NCI-H2081 treated with DMSO at 0.1 percent for 48 hours (cell line): ENCODE results near the gene RAD51C.
"Not testable (repeated sequence)": the region's sequence is repeated elsewhere in the genome, so short reads cannot be mapped to it uniquely, and the experiment has no call there.

Experiments
- DNase-seq: peaks from one replicate; lab custom pipeline; 2025; lab: John Stamatoyannopoulos, UW

Gene RAD51C

GRCh38 chr17:58692239-58693055 lies at the start of gene RAD51C:
Gene RAD51C, plus strand, starts transcription at chr17:58692602. Its CDS starts 42 bp downstream, at chr17:58692644.
- peak; percentile 60 for DNase-seq

DNA sequence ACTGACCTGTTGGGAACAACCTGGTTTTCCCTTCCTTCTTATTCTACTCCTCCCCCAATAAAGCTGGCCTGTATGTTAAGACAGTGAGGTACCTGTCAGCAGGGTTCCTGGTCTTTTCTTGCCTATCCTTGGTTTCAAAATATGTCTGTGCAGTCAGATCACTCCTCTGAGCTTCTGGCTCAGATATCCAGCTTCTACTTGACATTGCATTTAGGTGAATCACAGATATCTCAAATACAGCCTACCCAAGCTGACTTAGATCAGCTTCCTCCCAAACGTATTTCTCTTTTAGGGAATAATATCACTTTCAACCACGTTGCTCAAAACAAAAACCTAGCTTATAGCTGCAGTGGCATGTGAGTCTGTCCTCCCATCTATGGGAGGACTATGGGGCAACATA lies 49.3 kb upstream of the RAD51C start:
- DNase-seq = no peak

DNA sequence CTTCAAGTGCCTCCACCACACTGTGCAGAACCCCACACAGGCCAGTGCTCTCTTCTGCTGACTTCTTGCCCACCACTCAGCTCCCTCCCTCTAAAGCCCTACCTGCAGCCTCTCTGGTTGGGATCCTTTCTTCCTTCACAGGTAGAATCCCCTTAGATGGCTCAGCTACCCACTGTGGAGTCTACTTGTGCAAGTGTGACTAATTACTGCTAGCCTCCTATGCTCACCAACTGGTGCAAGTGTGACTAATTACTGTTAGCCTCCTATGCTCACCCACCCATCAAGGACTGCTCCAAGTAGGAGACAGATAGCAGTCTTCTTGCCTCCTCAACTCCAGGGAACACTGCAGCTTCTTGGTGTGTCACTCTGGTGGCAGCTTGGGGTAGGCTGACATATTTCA lies 44.2 kb upstream of the RAD51C start:
- DNase-seq = no peak

DNA sequence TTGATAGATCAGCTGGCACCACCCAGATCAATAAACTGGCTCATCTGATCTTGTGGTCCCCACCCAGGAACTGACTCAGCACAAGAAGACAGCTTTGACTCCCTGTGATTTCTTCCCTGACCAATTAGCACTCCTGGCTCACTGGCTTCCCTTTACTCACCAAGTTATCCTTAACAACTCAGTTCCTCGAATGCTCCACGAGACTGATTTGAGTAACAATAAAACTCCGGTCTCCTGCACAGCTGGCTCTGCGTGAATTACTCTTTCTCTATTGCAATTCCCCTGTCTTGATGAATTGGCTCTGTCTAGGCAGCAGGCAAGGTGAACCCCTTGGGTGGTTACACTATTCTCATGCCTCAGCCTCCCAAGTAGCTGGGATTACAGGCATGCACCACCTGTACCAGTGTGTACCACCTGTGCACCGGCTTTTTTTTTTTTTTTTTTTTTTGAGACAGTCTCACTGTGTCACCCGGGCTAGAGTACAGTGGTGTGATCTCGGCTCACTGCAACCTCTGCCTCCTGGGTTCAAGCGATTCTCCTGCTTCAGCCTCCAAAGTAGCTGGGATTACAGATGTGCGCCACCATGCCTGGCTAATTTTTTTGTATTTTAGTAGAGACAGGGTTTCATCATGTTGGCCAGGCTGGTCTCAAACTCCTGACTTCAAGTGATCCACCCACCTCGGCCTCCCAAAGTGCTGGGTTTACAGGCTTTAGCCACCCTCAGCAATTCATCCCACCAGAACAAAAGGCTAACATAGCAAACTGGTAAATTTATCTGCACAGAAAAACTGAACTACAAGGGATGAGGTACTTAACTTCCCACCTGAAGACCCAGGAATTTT lies 34.2 kb upstream of the RAD51C start:
- DNase-seq = not testable (repeated sequence)

GRCh38 chr17:58658804-58659713 lies 33.3 kb upstream of the RAD51C start:
- peak; percentile 99 for DNase-seq

- DNase-seq = not testable (repeated sequence)
Observed at GRCh38 chr17:58659714-58660084, 32.7 kb upstream of the RAD51C start.

DNA sequence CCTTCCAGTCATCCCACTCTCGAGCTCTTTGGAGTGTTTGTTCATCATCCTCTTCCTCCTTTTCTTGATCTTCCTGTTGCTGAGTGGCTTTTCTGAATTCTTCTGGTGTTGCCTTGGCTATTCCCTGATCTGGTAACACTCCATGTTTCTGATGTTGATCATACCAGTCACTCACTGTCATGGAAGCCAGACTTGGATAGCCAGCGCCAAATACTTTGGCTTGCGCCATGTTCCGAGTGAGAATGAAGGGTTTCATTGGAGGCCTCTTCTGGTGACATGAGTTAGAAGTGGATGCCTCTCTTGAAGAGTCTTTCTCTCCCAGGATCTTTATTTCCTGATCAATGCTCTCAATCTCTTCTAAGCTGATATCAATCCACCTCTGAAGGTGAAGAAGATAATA lies 31.8 kb upstream of the RAD51C start:
- DNase-seq = no peak

- DNase-seq = no peak
Observed at GRCh38 chr17:58661499-58661898, 30.9 kb upstream of the RAD51C start.

GRCh38 chr17:58664302-58664701 lies 28.1 kb upstream of the RAD51C start:
- no peak for DNase-seq

- peak; percentile 49 for DNase-seq
Observed at GRCh38 chr17:58665946-58666857, 26.2 kb upstream of the RAD51C start.

- DNase-seq = peak; percentile 49
Observed at GRCh38 chr17:58666858-58667267, 25.5 kb upstream of the RAD51C start.

- DNase-seq = no peak
Observed at GRCh38 chr17:58667934-58668597, 24.3 kb upstream of the RAD51C start.

- no peak for DNase-seq
Observed at GRCh38 chr17:58668598-58668935, 23.8 kb upstream of the RAD51C start.

GRCh38 chr17:58669853-58670252 lies 22.5 kb upstream of the RAD51C start:
- no peak for DNase-seq

DNA sequence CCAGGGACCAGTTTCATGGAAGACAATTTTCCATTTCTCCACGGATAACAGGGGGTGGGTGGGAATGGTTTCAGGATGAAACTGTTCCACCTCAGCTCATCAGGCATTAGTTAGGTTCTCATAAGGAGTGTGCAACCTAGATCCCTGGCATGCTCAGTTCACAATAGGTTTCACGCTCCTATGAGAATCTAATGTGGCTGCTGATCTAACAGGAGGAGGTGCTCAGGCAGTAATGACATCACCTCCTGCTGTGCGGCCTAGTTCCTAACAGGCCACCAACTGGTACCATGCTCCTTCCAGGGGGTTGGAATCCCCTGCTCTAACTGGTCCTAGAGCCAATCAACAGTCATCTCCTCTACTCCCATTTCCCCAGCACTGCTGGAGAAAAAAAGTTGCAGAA lies 20.4 kb upstream of the RAD51C start:
- no peak for DNase-seq

- no peak for DNase-seq
Observed at GRCh38 chr17:58677194-58677880, 15.1 kb upstream of the RAD51C start.

GRCh38 chr17:58678287-58678686 lies 14.1 kb upstream of the RAD51C start:
- DNase-seq = not testable (repeated sequence)

DNA sequence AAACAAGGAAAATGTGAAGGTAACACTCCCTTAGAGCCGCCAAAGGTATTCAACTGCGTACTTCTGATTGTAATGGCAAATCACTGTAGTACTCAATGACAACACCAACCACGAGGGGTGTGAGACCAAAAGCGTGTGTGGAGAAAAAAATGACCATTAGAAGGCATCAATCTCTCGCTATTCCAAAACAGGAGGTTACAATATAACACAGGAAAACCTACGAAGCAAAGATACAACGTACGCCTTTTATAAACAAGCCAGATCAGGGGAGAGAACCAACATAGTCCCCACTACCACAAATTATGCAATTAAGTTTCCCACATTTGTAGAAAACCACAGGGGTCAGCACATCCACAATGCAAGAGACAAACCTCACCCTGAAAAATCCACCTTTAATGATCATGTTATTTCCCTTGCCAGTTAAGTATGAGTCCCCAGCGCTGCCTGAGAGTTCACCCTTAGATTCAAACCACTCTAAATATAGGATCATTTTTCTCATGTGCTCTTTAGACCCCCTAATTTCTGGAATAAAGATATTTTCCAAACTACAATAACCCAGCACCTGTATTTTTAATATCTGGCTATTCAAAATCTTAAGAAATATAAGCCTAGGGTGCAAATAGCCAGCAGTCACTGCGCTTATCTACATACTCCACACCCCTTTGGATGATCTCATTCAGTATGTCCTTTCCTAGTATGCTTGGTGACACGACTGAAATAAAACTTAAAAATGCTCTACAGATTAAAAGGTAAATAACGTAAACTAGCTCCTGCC lies 13.0 kb upstream of the RAD51C start:
- DNase-seq = no peak

DNA sequence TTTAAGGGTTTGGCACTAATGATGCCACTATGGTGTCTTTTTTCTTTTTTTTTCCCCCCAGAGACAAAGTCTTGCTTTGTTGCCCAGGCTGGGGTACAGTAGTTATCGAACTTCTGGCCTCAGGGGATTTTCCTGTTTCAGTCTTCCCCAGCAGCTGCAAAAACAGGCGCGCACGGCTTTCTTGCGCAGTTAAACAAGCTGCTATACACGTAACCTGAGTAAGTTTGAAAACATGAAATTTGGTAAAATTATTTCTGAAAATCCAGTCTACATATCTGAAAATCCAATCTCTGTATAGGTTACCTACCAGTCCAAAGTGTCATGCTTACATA lies 12.4 kb upstream of the RAD51C start:
- no peak for DNase-seq
